ENCODE measurements around the gene FBXO34.

The FBXO34 gene

DNA sequence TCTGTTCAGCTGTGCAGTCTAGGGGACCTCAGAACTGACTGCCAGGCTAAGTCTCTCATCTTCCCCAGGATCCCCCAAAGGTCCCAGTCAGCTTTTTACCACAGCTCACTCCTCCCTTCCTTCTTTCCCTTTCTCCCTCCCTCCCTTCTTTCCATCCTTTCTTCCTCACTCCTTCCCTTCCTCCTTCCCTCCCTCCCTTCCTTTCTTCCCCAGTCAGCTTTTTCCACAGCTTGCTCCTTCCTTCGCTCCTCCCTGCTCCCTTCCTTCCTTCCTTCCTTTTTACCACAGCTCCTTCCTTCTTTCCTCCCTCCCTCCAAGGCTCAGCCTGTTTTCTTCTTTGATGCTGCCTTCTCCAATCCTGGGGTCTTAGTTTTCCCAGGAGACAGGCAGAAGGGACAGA is 101.2 kb downstream of the FBXO34 start:
- no peak overlapping the region for H3K4me3 ChIP-seq (ENCODE audit: control insufficient read depth, low read depth, low read length)
- TF ChIP-seq, protein P1, sequence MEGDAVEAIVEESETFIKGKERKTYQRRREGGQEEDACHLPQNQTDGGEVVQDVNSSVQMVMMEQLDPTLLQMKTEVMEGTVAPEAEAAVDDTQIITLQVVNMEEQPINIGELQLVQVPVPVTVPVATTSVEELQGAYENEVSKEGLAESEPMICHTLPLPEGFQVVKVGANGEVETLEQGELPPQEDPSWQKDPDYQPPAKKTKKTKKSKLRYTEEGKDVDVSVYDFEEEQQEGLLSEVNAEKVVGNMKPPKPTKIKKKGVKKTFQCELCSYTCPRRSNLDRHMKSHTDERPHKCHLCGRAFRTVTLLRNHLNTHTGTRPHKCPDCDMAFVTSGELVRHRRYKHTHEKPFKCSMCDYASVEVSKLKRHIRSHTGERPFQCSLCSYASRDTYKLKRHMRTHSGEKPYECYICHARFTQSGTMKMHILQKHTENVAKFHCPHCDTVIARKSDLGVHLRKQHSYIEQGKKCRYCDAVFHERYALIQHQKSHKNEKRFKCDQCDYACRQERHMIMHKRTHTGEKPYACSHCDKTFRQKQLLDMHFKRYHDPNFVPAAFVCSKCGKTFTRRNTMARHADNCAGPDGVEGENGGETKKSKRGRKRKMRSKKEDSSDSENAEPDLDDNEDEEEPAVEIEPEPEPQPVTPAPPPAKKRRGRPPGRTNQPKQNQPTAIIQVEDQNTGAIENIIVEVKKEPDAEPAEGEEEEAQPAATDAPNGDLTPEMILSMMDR (conservative IDR thresholded peaks at IDR 0.05; ENCODE audit: control insufficient read depth, insufficient read depth, low read depth, low read length) = no peak
- DNase-seq (ENCODE audit: low read depth) = no peak

DNA sequence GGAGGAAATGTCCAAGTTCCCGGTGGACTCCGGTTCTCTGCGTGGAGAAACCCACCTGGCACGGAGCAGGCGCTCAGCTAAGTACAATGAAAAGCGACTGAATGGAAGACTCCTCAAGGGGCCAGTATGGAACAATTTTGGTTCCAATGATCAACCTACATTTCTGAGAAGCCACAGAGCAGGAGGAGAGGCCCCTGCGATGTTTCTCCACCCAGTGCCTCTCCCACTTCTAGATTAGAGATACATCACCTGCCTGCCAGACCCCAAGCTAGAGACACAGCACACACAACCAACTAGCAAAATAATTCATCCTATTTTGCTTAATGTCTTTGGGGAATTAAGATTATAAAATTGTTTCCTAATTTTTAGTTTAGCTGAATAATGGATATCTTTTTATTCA is 101.6 kb downstream of the FBXO34 start:
- no peak for DNase-seq (ENCODE audit: low read depth)
- TF ChIP-seq, protein P1 (conservative IDR thresholded peaks at IDR 0.05; ENCODE audit: control insufficient read depth, insufficient read depth, low read depth, low read length) = no peak
- H3K4me3 ChIP-seq (ENCODE audit: control insufficient read depth, low read depth, low read length) = no peak overlapping the region

DNA sequence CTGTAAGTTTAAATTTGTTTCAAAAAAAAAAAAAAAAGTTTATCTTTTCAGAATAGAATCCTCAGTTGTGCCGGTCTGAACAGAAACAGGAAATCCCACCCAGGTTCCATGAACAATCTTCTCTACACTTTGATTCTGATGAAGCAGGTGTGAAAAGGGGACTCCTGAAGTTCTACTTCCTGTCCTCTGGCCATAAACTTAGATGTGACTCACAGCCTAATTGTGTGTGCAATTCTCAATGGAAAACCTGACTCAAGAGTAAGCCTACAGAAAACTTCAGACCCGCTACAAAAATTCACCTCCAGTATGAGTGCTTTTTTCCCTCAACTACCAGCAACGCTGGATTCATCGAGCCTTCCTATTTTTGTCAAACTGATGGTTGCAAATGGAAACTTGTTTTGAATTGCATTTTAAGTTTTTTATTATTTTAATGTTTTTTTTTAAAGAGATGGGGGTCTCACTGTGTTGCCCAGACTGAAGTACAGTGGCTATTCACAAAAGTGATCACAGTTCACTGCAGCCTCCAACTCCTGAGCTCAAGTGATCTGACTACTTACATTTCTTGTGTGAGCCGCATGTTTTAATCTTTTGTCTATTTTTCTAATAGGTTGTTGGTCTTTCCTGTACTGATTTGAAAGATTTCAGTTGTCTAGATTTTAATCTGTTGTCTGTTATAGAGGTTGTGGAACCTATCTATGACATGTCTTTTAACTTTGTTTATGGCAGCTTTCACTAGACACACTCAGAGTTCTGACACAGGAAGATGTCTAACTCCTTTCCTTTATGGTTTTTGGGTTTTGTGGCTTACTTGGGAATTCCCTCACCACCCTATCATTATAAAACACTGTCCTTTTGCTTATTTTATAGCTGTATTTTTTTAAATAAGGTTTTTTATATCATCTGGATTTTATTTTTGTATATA is 102.8 kb downstream of the FBXO34 start:
- no peak overlapping the region for H3K4me3 ChIP-seq (ENCODE audit: control insufficient read depth, low read depth, low read length)
- TF ChIP-seq, protein P1 (conservative IDR thresholded peaks at IDR 0.05; ENCODE audit: control insufficient read depth, insufficient read depth, low read depth, low read length) = no peak
- peak; percentile 53 for DNase-seq (ENCODE audit: low read depth)

DNA sequence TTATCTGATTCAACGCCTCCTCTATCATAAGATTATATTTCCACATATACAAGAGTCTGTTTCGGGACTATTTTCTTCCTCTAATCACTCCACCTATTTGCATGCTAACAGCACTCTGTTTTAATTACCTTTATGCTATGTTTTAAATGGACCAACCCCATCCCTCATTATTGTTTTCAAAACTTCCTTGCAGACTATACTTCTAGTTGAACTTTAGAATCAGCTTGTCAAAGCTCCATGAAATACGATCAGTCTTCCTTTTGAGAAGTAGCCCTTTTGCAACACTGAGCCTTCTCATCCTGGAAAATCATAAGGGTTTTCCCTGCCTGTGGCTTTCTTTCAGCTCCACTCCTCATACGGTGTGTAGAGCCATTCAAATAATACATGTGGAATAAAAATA is 103.5 kb downstream of the FBXO34 start:
- DNase-seq (ENCODE audit: low read depth) = no peak
- H3K4me3 ChIP-seq (ENCODE audit: control insufficient read depth, low read depth, low read length) = no peak overlapping the region
- TF ChIP-seq, protein P1 (conservative IDR thresholded peaks at IDR 0.05; ENCODE audit: control insufficient read depth, insufficient read depth, low read depth, low read length) = no peak

DNA sequence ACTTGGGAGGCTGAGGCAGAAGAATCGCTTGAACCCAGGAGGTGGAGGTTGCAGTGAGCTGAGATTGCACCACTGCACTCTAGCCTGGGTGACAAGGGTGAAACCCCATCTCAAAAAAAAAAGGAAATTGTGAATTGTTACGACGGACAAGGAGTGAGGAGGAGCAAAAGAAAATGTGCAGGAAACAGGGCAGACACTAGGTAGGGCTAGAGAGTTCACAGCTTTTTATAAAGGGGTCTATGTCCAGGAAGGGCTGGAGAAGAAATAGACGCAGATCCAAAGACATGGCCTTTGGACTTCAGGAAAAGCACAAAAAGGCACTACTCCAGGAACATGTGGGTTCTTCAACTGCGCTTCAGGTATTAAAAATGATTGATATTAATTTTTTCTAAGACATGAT is 106.0 kb downstream of the FBXO34 start:
- no peak overlapping the region for H3K4me3 ChIP-seq (ENCODE audit: control insufficient read depth, low read depth, low read length)
- TF ChIP-seq, protein P1 (conservative IDR thresholded peaks at IDR 0.05; ENCODE audit: control insufficient read depth, insufficient read depth, low read depth, low read length) = peak; percentile 20
- no peak for DNase-seq (ENCODE audit: low read depth)

DNA sequence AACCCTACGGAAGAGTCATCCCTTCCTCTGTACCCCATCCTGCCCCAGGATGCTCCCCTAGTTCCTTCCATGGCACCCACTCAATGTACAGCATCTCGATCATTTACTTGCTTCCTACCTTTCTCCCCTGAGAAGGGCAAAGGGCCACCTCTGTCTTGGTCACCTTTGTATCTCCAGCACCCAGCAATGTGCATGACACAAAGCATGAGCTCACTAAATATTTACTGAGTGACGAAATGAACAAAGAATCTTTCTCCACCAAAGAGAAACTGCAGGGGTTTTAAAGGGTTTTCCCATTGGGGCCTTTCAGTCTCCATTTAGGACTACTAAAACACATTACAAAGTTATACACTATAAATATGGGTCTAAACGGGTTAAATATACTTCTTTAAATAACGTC is 109.8 kb downstream of the FBXO34 start:
- no peak overlapping the region for H3K4me3 ChIP-seq (ENCODE audit: control insufficient read depth, low read depth, low read length)
- no peak for DNase-seq (ENCODE audit: low read depth)
- TF ChIP-seq, protein P1 (conservative IDR thresholded peaks at IDR 0.05; ENCODE audit: control insufficient read depth, insufficient read depth, low read depth, low read length) = no peak
